Stimulated activated CD4-positive, alpha-beta T cell treated with anti-CD3 and anti-CD28 coated beads, TNF-alpha, amount 100 ng/mL, for 24 hours (primary cell): ENCODE results near the gene NOS2.
"Not testable (repeated sequence)": the region's sequence is repeated elsewhere in the genome, so short reads cannot be mapped to it uniquely, and the experiment has no call there.

ENCODE experiments used
- DNase-seq, 3 experiments: peaks; one replicate each; pipeline ENCODE4 v3.0.0-alpha.2; 2020; ENCODE audit warnings: low read depth in 3 of 3

The NOS2 gene

GRCh38 chr17:27755706-27756466 lies 44.4 kb downstream of the NOS2 start:
- DNase-seq: no peak

- no peak for DNase-seq
These were observed 45.8 kb downstream of the NOS2 start for GRCh38 chr17:27754549-27754948.

- DNase-seq: not testable (repeated sequence)
These were observed 46.6 kb downstream of the NOS2 start for GRCh38 chr17:27753726-27754125.

- DNase-seq: not testable (repeated sequence)
These were observed 47.3 kb downstream of the NOS2 start for GRCh38 chr17:27752831-27753619.

GRCh38 chr17:27751622-27752490 lies 48.5 kb downstream of the NOS2 start:
- DNase-seq: no peak

- no peak for DNase-seq
These were observed 49.2 kb downstream of the NOS2 start for GRCh38 chr17:27751166-27751565.

- DNase-seq: not testable (repeated sequence)
These were observed 50.7 kb downstream of the NOS2 start for GRCh38 chr17:27749562-27750150.

- DNase-seq: no peak
These were observed 51.9 kb downstream of the NOS2 start for GRCh38 chr17:27748360-27748825.

- no peak for DNase-seq
These were observed 52.6 kb downstream of the NOS2 start for GRCh38 chr17:27747462-27748359.

- no peak for DNase-seq
These were observed 53.4 kb downstream of the NOS2 start for GRCh38 chr17:27746881-27747280.

GRCh38 chr17:27746320-27746719 lies 54.0 kb downstream of the NOS2 start:
- not testable (repeated sequence) for DNase-seq

GRCh38 chr17:27745207-27745830 lies 55.0 kb downstream of the NOS2 start:
- DNase-seq: not testable (repeated sequence)

- DNase-seq: no peak
These were observed 56.9 kb downstream of the NOS2 start for GRCh38 chr17:27743281-27743885.

GRCh38 chr17:27741971-27742575 lies 58.3 kb downstream of the NOS2 start:
- no peak for DNase-seq

GRCh38 chr17:27741361-27741861 lies 58.9 kb downstream of the NOS2 start:
- no peak for DNase-seq

- DNase-seq: not testable (repeated sequence)
These were observed 59.8 kb downstream of the NOS2 start for GRCh38 chr17:27740541-27740940.

GRCh38 chr17:27733773-27734172 lies 66.6 kb downstream of the NOS2 start:
- DNase-seq: no peak

GRCh38 chr17:27732746-27733145 lies 67.6 kb downstream of the NOS2 start:
- DNase-seq: not testable (repeated sequence)

GRCh38 chr17:27725982-27726381 lies 74.3 kb downstream of the NOS2 start:
- DNase-seq: not testable (repeated sequence)
